PC-3 (cell line): ENCODE measurements around the gene TUBGCP2. TPM values are rescaled to one million over a fixed set of nuclear protein-coding genes. Genes with fewer than 3 reads are reported as not detected.

ENCODE experiments used
- ATAC-seq: fragments of 200-7000 bp; cut with Tn5 transposase; 2 replicates; pipeline ENCODE4 v1.9.1; 2020; ENCODE audit warnings: mild to moderate bottlenecking, moderate library complexity
- BruUV-seq: library from RNA; stranded (reverse); fragments of 400-500 nt; replicated peaks from 2 replicates; lab custom pipeline; 2021; lab: Mats Ljungman, UMichigan
- CTCF ChIA-PET: fragments of 300-600 bp; sonication (Branson Sonifier 250); formaldehyde crosslinking; loops from one replicate; lab custom pipeline; 2022; ENCODE audit warnings: antibody characterized with exemption; lab: Charles Lee
- POLR2A ChIA-PET: fragments of 300-600 bp; sonication (Branson Sonifier 250); formaldehyde crosslinking; loops from one replicate; lab custom pipeline; 2022; ENCODE audit warnings: antibody characterized with exemption; ENCODE audit not compliant: unreplicated experiment; lab: Charles Lee
- DNase-seq: peaks from one replicate; pipeline ENCODE4 v3.0.0-alpha.2; 2015
- H2AFZ ChIP-seq: fragments of 300-600 bp; sonication (generic); 2 replicates; pipeline ENCODE4 v1.6.0; 2016; ENCODE audit warnings: antibody characterized with exemption, low read length
- H3F3A ChIP-seq: fragments of 300-600 bp; sonication (generic); one replicate; pipeline ENCODE4 v1.6.0; 2017; ENCODE audit warnings: antibody characterized with exemption, low read length, control low read depth, mild to moderate bottlenecking; ENCODE audit not compliant: unreplicated experiment
- H3K27ac ChIP-seq: fragments of 300-600 bp; sonication (generic); 2 replicates; pipeline ENCODE4 v1.5.1; 2016; ENCODE audit warnings: mild to moderate bottlenecking, low read length
- H3K27me3 ChIP-seq: fragments of 300-600 bp; sonication (generic); 2 replicates; pipeline ENCODE4 v1.6.1; 2016; ENCODE audit warnings: low read length, mixed read lengths
- H3K36me3 ChIP-seq: fragments of 300-600 bp; sonication (generic); 2 replicates; pipeline ENCODE4 v1.6.1; 2016; ENCODE audit warnings: low read depth, mixed run types, low read length, mixed read lengths
- H3K4me1 ChIP-seq: fragments of 300-600 bp; sonication (generic); 2 replicates; pipeline ENCODE4 v1.5.1; 2016; ENCODE audit warnings: low read length; ENCODE audit not compliant: insufficient read depth
- H3K4me2 ChIP-seq: fragments of 300-600 bp; sonication (generic); 2 replicates; pipeline ENCODE4 v1.6.0; 2016; ENCODE audit warnings: low read length
- H3K4me3 ChIP-seq: fragments of 300-600 bp; sonication (generic); 2 replicates; pipeline ENCODE4 v1.5.1; 2016; ENCODE audit warnings: mild to moderate bottlenecking, low read length, mixed read lengths
- H3K79me2 ChIP-seq: fragments of 300-600 bp; sonication (generic); 2 replicates; pipeline ENCODE4 v1.6.1; 2017; ENCODE audit warnings: low read length, mixed read lengths
- H3K9ac ChIP-seq: fragments of 300-600 bp; sonication (generic); 2 replicates; pipeline ENCODE4 v1.6.0; 2016; ENCODE audit warnings: mild to moderate bottlenecking, low read length
- H3K9me2 ChIP-seq: fragments of 300-600 bp; sonication (generic); replicated peaks from 2 replicates; pipeline ENCODE4 v1.6.1; 2016; ENCODE audit warnings: mixed run types, low read length, mixed read lengths
- H3K9me3 ChIP-seq: fragments of 300-600 bp; sonication (generic); 2 replicates; pipeline ENCODE4 v1.6.1; 2016; ENCODE audit warnings: low read length, mixed read lengths
- H4K20me1 ChIP-seq: fragments of 300-600 bp; sonication (generic); 2 replicates; pipeline ENCODE4 v1.6.1; 2016; ENCODE audit warnings: low read length, mixed read lengths
- CTCF ChIP-seq: fragments of 300-600 bp; sonication (generic); conservative IDR thresholded peaks from 2 replicates; pipeline ENCODE4 v1.5.1; 2017; ENCODE audit warnings: antibody characterized with exemption, low read depth, mild to moderate bottlenecking, low read length
- EZH2 ChIP-seq: fragments of 300-600 bp; sonication (generic); IDR thresholded peaks from one replicate; pipeline ENCODE4 v1.6.1; 2017; ENCODE audit warnings: antibody characterized with exemption, mild to moderate bottlenecking, low read length; ENCODE audit not compliant: unreplicated experiment
- EZH2phosphoT487 ChIP-seq: fragments of 300-600 bp; sonication (generic); IDR thresholded peaks from 2 replicates; pipeline ENCODE4 v1.6.1; 2018; ENCODE audit warnings: mild to moderate bottlenecking, antibody characterized with exemption, low read length, borderline replicate concordance
- intact Hi-C: fragments of 100-400 bp; cut with micrococcal nuclease; formaldehyde crosslinking; loops from 2 replicates; pipeline ENCODE4 v1.9.0; 2023
- total RNA-seq: library from RNA; depleted of rRNA; stranded (reverse); fragments of >200 nt; gene quantifications from 2 replicates; pipeline ENCODE4 v1.2.3, GENCODE V29; 2014

TUBGCP2 gene
- total RNA-seq, 1 experiment from 2014 or later = 72.9 TPM

GRCh38 chr10:133311570-133311969, 2.9 kb upstream of the TUBGCP2 start:
- no peak overlapping the region for H3K4me2 ChIP-seq
- no peak for ATAC-seq
- peaks cover 9% of the 10 kb centered on the region; the same call in 1 of the 2 replicates for H4K20me1 ChIP-seq
- no peaks in the 10 kb centered on the region for H3K27me3 ChIP-seq
- H3K9me2 ChIP-seq = no peaks in the 10 kb centered on the region
- TF ChIP-seq EZH2 = no peak
- TF ChIP-seq CTCF = no peak
- TF ChIP-seq EZH2phosphoT487 = no peak
- peaks cover 34% of the 10 kb centered on the region for H3K79me2 ChIP-seq
- intact Hi-C loops = no loop called here
- ChIA-PET CTCF (no interaction called here), POLR2A (no interaction called here)
- no peak overlapping the region for H3K9ac ChIP-seq
- H3K4me3 ChIP-seq = no peak overlapping the region
- H3K4me1 ChIP-seq = peaks cover 17% of the 10 kb centered on the region
- BruUV-seq = no TSS peak
- H3K27ac ChIP-seq = no peak overlapping the region
- H2AFZ ChIP-seq = no peak overlapping the region
- no peaks in the 10 kb centered on the region for H3K9me3 ChIP-seq
- no peaks in the 10 kb centered on the region for H3F3A ChIP-seq
- no peak for DNase-seq
- peaks cover 4% of the 10 kb centered on the region; the same call in 1 of the 2 replicates for H3K36me3 ChIP-seq

- peaks cover 17% of the 10 kb centered on the region for H3K4me1 ChIP-seq
- ChIA-PET POLR2A (no interaction called here), CTCF (no interaction called here)
- ATAC-seq (no peak), DNase-seq (no peak)
- H3K9ac ChIP-seq = no peak overlapping the region
- H3K9me3 ChIP-seq = no peaks in the 10 kb centered on the region
- H3K4me3 ChIP-seq = no peak overlapping the region
- intact Hi-C loops = no loop called here
- BruUV-seq = no TSS peak
- peak overlapping the region; percentile 90; the same call in 1 of the 2 replicates for H3K4me2 ChIP-seq
- no peak for TF ChIP-seq EZH2
- TF ChIP-seq EZH2phosphoT487 = no peak
- no peak for TF ChIP-seq CTCF
- peaks cover 4% of the 10 kb centered on the region; the same call in 1 of the 2 replicates for H3K36me3 ChIP-seq
- peaks cover 9% of the 10 kb centered on the region; the same call in 1 of the 2 replicates for H4K20me1 ChIP-seq
- no peak overlapping the region for H2AFZ ChIP-seq
- H3F3A ChIP-seq = no peaks in the 10 kb centered on the region
- peaks cover 41% of the 10 kb centered on the region for H3K79me2 ChIP-seq
- no peaks in the 10 kb centered on the region for H3K27me3 ChIP-seq
- H3K9me2 ChIP-seq = no peaks in the 10 kb centered on the region
- no peak overlapping the region for H3K27ac ChIP-seq
Measured at GRCh38 chr10:133310789-133311188, 2.1 kb upstream of the TUBGCP2 start.

GRCh38 chr10:133310399-133310755, 1.7 kb upstream of the TUBGCP2 start:
- BruUV-seq = no TSS peak
- intact Hi-C loops = no loop called here
- Histone ChIP-seq H2AFZ (no peak overlapping the region), H3K27me3 (no peaks in the 10 kb centered on the region), H3K4me1 (peaks cover 17% of the 10 kb centered on the region), H3K79me2 (peaks cover 46% of the 10 kb centered on the region), H3K9ac (no peak overlapping the region), H3K4me2 (peak overlapping the region; percentile 90), H3K36me3 (peaks cover 4% of the 10 kb centered on the region; the same call in 1 of the 2 replicates), H3F3A (no peaks in the 10 kb centered on the region), H3K4me3 (peak overlapping the region; percentile 77), H3K9me3 (no peaks in the 10 kb centered on the region), H3K9me2 (no peaks in the 10 kb centered on the region), H4K20me1 (peaks cover 9% of the 10 kb centered on the region; the same call in 1 of the 2 replicates), H3K27ac (no peak overlapping the region)
- DNase-seq (no peak), ATAC-seq (no peak)
- TF ChIP-seq CTCF = no peak
- CTCF ChIA-PET = no interaction called here
- POLR2A ChIA-PET = no interaction called here
